NCI-H1092 (cell line): ENCODE data around the gene CDH12.
"Not testable (repeated sequence)": the region's sequence is repeated elsewhere in the genome, so short reads cannot be mapped to it uniquely, and the experiment has no call there.

Experiments
- DNase-seq: peaks from one replicate; lab custom pipeline; 2025; lab: John Stamatoyannopoulos, UW

The CDH12 gene

GRCh38 chr5:22154779-22155178 lies 698.4 kb downstream of the CDH12 start:
- not testable (repeated sequence) for DNase-seq

GRCh38 chr5:22151801-22152200 lies 701.3 kb downstream of the CDH12 start:
- DNase-seq = not testable (repeated sequence)

GRCh38 chr5:22140418-22140817 lies 712.7 kb downstream of the CDH12 start:
- not testable (repeated sequence) for DNase-seq

- DNase-seq = not testable (repeated sequence)
Measured at GRCh38 chr5:22139662-22140300, 713.4 kb downstream of the CDH12 start.

GRCh38 chr5:22111320-22111719 lies 741.8 kb downstream of the CDH12 start:
- no peak for DNase-seq

GRCh38 chr5:22109315-22109714 lies 743.8 kb downstream of the CDH12 start:
- no peak for DNase-seq

- DNase-seq = no peak
Measured at GRCh38 chr5:22108545-22108944, 744.6 kb downstream of the CDH12 start.

- no peak for DNase-seq
Measured at GRCh38 chr5:22102823-22103359, 750.3 kb downstream of the CDH12 start.

- no peak for DNase-seq
Measured at GRCh38 chr5:22088517-22088916, 764.6 kb downstream of the CDH12 start.

- DNase-seq = no peak
Measured at GRCh38 chr5:22079566-22079965, 773.6 kb downstream of the CDH12 start.

- DNase-seq = no peak
Measured at GRCh38 chr5:22079002-22079401, 774.1 kb downstream of the CDH12 start.

- no peak for DNase-seq
Measured at GRCh38 chr5:22076586-22076985, 776.6 kb downstream of the CDH12 start.

GRCh38 chr5:22070186-22070728 lies 782.9 kb downstream of the CDH12 start:
- no peak for DNase-seq

GRCh38 chr5:22063717-22064116 lies 789.4 kb downstream of the CDH12 start:
- DNase-seq = no peak

GRCh38 chr5:22058620-22059019 lies 794.5 kb downstream of the CDH12 start:
- no peak for DNase-seq

- DNase-seq = no peak
Measured at GRCh38 chr5:22057012-22057411, 796.1 kb downstream of the CDH12 start.

- DNase-seq = no peak
Measured at GRCh38 chr5:22056601-22057000, 796.5 kb downstream of the CDH12 start.

GRCh38 chr5:22053195-22053594 lies 799.9 kb downstream of the CDH12 start:
- DNase-seq = peak; percentile 42

- DNase-seq = no peak
Measured at GRCh38 chr5:22051881-22052280, 801.3 kb downstream of the CDH12 start.

- no peak for DNase-seq
Measured at GRCh38 chr5:22050931-22051330, 802.2 kb downstream of the CDH12 start.

GRCh38 chr5:22044229-22044628 lies 808.9 kb downstream of the CDH12 start:
- no peak for DNase-seq

GRCh38 chr5:22036061-22036460 lies 817.1 kb downstream of the CDH12 start:
- no peak for DNase-seq

GRCh38 chr5:22033066-22033465 lies 820.1 kb downstream of the CDH12 start:
- no peak for DNase-seq

- DNase-seq = no peak
Measured at GRCh38 chr5:22023784-22024183, 829.4 kb downstream of the CDH12 start.
